Type B pancreatic cell (in vitro differentiated cells): ENCODE data around the gene BTBD16. TPM values are rescaled to one million over a fixed set of nuclear protein-coding genes. Genes with fewer than 3 reads are reported as not detected.

ENCODE experiments used
- DNase-seq: peaks from one replicate; pipeline ENCODE4 v3.0.0; 2021; ENCODE audit warnings: mixed read lengths; ENCODE audit not compliant: unreplicated experiment; ENCODE audit errors: extremely low spot score
- H3K27ac Mint-ChIP-seq: 2 replicates; pipeline ENCODE4 v1.8.0; 2021; ENCODE audit warnings: mild to moderate bottlenecking, mixed read lengths
- H3K27me3 Mint-ChIP-seq: 2 replicates; pipeline ENCODE4 v1.8.0; 2021; ENCODE audit warnings: mixed read lengths
- H3K36me3 Mint-ChIP-seq: 2 replicates; pipeline ENCODE4 v1.8.0; 2021; ENCODE audit warnings: mixed read lengths
- H3K4me1 Mint-ChIP-seq: one replicate; pipeline ENCODE4 v1.8.0; 2021; ENCODE audit warnings: mixed read lengths; ENCODE audit not compliant: unreplicated experiment
- H3K4me3 Mint-ChIP-seq: 2 replicates; pipeline ENCODE4 v1.8.0; 2021; ENCODE audit warnings: mild to moderate bottlenecking, mixed read lengths
- H3K9me3 Mint-ChIP-seq: 2 replicates; pipeline ENCODE4 v1.8.0; 2021; ENCODE audit warnings: mixed read lengths
- total RNA-seq: library from RNA; stranded (reverse); gene quantifications from 2 replicates; pipeline ENCODE4 v1.2.1, GENCODE V29; 2021; ENCODE audit warnings: low replicate concordance
- TF ChIP-seq, protein P1 (sequence below): fragments of 200-600 bp; sonication (generic); conservative IDR thresholded peaks from 2 replicates; pipeline ENCODE4 v1.5.0; 2021; ENCODE audit warnings: antibody characterized with exemption, mild to moderate bottlenecking

BTBD16 gene
- total RNA-seq, 1 donor from 2014 or later: 0.46 TPM

DNA sequence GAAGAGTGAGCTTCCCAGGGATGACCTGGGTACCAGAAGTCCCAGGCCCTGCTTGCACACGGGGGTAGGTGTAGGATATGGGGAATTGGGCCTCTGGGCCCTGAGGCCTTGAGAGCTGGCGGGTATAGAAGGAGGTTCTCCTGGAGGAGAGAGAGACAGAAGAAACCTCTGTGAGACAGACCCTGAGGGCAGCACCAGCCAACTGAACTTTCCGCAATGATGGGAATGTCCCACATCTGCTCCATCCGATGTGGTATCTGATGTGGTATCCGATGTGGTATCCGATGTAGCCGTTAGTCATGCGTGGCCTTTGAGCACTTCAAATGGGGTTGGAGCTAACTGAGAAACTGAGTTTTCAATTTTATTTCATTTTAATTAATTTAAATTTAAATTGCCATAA is 72.8 kb downstream of the BTBD16 start:
- TF ChIP-seq, protein P1, sequence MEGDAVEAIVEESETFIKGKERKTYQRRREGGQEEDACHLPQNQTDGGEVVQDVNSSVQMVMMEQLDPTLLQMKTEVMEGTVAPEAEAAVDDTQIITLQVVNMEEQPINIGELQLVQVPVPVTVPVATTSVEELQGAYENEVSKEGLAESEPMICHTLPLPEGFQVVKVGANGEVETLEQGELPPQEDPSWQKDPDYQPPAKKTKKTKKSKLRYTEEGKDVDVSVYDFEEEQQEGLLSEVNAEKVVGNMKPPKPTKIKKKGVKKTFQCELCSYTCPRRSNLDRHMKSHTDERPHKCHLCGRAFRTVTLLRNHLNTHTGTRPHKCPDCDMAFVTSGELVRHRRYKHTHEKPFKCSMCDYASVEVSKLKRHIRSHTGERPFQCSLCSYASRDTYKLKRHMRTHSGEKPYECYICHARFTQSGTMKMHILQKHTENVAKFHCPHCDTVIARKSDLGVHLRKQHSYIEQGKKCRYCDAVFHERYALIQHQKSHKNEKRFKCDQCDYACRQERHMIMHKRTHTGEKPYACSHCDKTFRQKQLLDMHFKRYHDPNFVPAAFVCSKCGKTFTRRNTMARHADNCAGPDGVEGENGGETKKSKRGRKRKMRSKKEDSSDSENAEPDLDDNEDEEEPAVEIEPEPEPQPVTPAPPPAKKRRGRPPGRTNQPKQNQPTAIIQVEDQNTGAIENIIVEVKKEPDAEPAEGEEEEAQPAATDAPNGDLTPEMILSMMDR: no peak
- Mint-ChIP-seq H3K27me3 (no peaks in the 10 kb centered on the region), H3K27ac (no peak overlapping the region), H3K4me3 (no peak overlapping the region), H3K36me3 (no peaks in the 10 kb centered on the region), H3K4me1 (peaks cover 13% of the 10 kb centered on the region), H3K9me3 (peaks cover 10% of the 10 kb centered on the region)
- DNase-seq: no peak

DNA sequence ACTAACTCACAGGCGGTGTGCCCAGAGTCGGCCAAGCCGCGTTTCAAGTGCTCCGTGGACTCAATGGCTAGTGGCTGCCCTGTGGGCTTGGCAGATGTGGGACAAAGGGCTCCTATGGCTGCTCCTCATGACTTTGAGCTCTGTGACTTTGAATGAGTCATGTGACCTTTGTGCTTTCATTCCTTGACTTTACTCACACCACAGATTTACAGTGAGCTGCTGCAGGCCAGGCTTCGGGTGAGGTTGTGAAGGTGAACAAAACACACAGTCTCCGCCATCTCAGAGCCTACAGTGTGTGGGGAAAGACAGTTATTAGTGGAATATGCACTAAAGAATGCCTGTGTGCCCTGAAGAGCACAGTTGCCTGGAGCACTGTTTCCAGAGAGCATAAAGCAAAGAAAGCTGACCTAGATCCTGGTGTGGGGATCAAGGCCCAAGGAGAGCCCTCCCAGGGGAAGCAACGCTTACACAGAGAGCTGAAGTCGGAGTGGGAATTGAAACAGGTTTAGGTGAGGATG is 73.7 kb downstream of the BTBD16 start:
- H3K4me3 Mint-ChIP-seq: no peak overlapping the region
- H3K4me1 Mint-ChIP-seq: peaks cover 19% of the 10 kb centered on the region
- H3K36me3 Mint-ChIP-seq: no peaks in the 10 kb centered on the region
- peaks cover 10% of the 10 kb centered on the region for H3K9me3 Mint-ChIP-seq
- no peak for DNase-seq
- H3K27me3 Mint-ChIP-seq: no peaks in the 10 kb centered on the region
- TF ChIP-seq, protein P1: no peak
- H3K27ac Mint-ChIP-seq: peak overlapping the region; percentile 76

DNA sequence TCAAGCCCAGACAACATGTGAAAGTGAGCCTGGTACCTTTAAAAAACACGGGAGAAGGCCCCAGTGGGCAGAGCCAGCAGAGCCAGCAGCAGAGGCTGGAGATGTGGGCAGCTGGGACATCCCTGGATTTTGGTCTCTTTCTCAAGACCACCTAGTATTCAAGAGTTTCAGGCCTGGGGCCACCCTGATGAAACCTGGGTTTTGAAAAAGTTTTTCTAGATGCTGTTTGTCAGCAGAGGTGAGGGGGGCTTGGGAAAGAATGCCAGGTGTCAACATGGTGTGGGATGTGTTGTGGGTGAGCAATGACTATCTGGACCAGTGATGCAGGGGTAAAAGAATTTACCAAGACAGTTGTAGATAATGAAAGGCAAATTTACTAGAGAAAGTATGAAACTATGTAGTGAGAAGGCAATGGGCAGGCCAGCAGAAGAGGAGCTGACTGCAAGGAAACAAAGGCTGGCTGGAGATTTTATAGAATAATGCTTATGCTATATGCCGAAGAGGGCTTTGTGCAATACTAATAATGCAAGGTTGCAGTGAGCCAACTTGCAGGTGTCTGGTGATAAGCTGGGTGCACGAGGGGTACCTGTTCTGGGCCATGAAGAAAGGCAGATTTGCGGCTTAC is 75.3 kb downstream of the BTBD16 start:
- Mint-ChIP-seq H3K27me3 (no peaks in the 10 kb centered on the region), H3K4me3 (no peak overlapping the region), H3K9me3 (peaks cover 10% of the 10 kb centered on the region), H3K36me3 (no peaks in the 10 kb centered on the region), H3K4me1 (peaks cover 13% of the 10 kb centered on the region), H3K27ac (no peak overlapping the region)
- TF ChIP-seq, protein P1: no peak
- no peak for DNase-seq

DNA sequence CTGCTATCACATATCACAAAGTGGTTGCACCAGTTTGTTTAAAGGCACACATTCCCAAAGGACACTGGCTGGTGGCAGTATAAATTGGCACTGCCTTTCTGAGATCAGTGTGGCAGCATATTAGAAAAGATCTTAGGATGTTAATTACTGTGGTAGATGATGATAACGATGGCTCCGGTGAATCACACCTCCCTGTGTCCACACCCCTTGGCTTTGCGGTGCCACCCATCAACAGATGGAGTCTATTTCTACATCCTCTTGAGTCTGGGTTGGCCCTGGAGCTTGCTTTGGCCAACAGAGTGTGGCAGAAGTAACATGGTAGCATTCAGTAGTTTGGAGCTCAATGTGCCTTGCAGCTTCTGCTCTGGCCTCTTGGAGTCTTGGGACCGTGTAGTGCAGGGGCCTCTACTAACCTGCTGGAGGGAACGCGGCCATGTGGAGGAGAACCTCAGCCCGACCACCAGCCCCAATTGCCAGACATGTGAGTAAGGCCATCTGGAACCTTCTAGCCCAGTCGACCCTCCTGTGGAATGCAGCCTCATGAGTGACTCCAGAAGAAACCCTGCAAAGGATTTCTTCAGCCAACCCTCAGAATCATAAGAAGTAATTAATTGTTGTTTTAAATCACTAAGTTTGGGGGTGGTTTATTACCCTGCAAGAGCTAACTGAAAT is 76.2 kb downstream of the BTBD16 start:
- H3K27ac Mint-ChIP-seq: no peak overlapping the region
- TF ChIP-seq, protein P1: no peak
- peaks cover 10% of the 10 kb centered on the region for H3K9me3 Mint-ChIP-seq
- H3K27me3 Mint-ChIP-seq: no peaks in the 10 kb centered on the region
- no peak overlapping the region for H3K4me3 Mint-ChIP-seq
- H3K36me3 Mint-ChIP-seq: no peaks in the 10 kb centered on the region
- H3K4me1 Mint-ChIP-seq: peaks cover 10% of the 10 kb centered on the region
- DNase-seq: no peak

DNA sequence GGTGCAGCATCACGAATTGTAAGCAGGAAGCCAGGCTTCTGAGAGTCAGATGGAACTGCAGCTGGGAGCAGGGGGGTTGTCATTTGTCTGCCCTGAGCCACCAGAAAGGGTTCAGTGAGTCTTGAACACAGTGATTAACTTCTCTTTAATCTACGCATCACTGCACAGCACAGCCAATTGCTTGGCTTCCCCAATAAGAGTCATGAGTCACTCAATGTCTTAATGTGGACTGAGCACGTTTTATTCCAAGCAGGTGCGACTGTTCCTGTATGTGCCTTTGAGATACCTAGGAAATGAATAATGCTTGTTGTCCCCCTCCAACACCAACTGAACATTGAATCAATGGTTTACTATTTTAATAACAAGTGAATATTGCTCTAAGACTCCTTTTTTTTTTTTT is 77.4 kb downstream of the BTBD16 start:
- Mint-ChIP-seq H3K9me3 (peaks cover 10% of the 10 kb centered on the region), H3K27me3 (peaks cover under 1% of the 10 kb centered on the region), H3K4me3 (no peak overlapping the region), H3K27ac (peak overlapping the region; percentile 46), H3K36me3 (no peaks in the 10 kb centered on the region), H3K4me1 (peaks cover 12% of the 10 kb centered on the region)
- TF ChIP-seq, protein P1: no peak
- DNase-seq: no peak
